SK-N-SH (cell line): ENCODE data around the gene ANKRD37. TPM values are rescaled to one million over a fixed set of nuclear protein-coding genes. Genes with fewer than 3 reads are reported as not detected.

Source experiments
- CTCF ChIA-PET: fragments of 300-600, 350-600 bp; formaldehyde crosslinking; extraction: SDS; loops from one replicate; lab custom pipeline; 2021; lab: Yijun Ruan, JAX
- POLR2A ChIA-PET: fragments of 350-600 bp; sonication (Branson Sonifier 250); formaldehyde crosslinking; extraction: SDS; loops from one replicate; lab custom pipeline; 2020; ENCODE audit warnings: antibody characterized with exemption, inconsistent platforms; lab: Yijun Ruan, JAX
- DNase-seq: peaks from one replicate; pipeline ENCODE4 v3.0.0; 2012
- H2AFZ ChIP-seq: fragments of 200-600 bp; sonication (generic); 2 replicates; pipeline ENCODE4 v1.8.1; 2016; ENCODE audit warnings: antibody characterized with exemption, mild to moderate bottlenecking, low read depth
- H3F3A ChIP-seq: fragments of 200-600 bp; sonication (generic); replicated peaks from 2 replicates; pipeline ENCODE3; 2016; ENCODE audit warnings: antibody characterized with exemption, mild to moderate bottlenecking; ENCODE audit not compliant: insufficient read depth
- H3K27ac ChIP-seq, 2 experiments: fragments of 200-500 bp in 1 of 2; fragments of 200-600 bp in 1 of 2; sonication (Bioruptor generic) in 1 of 2; sonication (generic), shearing (Covaris generic) in 1 of 2; 2 replicates each; pipeline versions ENCODE4 v1.5.1 to v1.6.1; 2014 to 2016; ENCODE audit warnings: low read depth in 2 of 2, inconsistent platforms in 1 of 2, low read length in 1 of 2, mild to moderate bottlenecking in 1 of 2, mixed read lengths in 1 of 2
- H3K27me3 ChIP-seq: fragments of 200-600 bp; sonication (generic), shearing (Covaris generic); 2 replicates; pipeline ENCODE4 v1.6.1; 2016; ENCODE audit warnings: mixed run types; ENCODE audit not compliant: insufficient read depth
- H3K36me3 ChIP-seq, 2 experiments: fragments of 200-500 bp in 1 of 2; fragments of 200-600 bp in 1 of 2; sonication (Bioruptor generic) in 1 of 2; sonication (generic) in 1 of 2; replicated peaks in 1 of 2; 2 replicates each; pipeline versions ENCODE3 to v1.5.1; 2014 to 2016; ENCODE audit warnings: low read length in 1 of 2, mild to moderate bottlenecking in 1 of 2; ENCODE audit not compliant: insufficient read depth in 2 of 2, control insufficient read depth in 1 of 2
- H3K4me1 ChIP-seq, 2 experiments: fragments of 200-500 bp in 1 of 2; fragments of 200-600 bp in 1 of 2; sonication (Bioruptor generic) in 1 of 2; sonication (generic), shearing (Covaris generic) in 1 of 2; 2 replicates each; pipeline versions ENCODE4 v1.5.1 to v1.6.1; 2014 to 2016; ENCODE audit warnings: low read depth in 1 of 2, low read length in 1 of 2, mixed run types in 1 of 2; ENCODE audit not compliant: insufficient read depth in 2 of 2, control insufficient read depth in 1 of 2
- H3K4me2 ChIP-seq: fragments of 200-600 bp; sonication (generic), shearing (Covaris generic); 2 replicates; pipeline ENCODE4 v1.6.1; 2017; ENCODE audit warnings: mixed run types
- H3K4me3 ChIP-seq, 2 experiments: fragments of 200-500 bp in 1 of 2; fragments of 200-600 bp in 1 of 2; sonication (Bioruptor generic) in 1 of 2; sonication (generic), shearing (Covaris generic) in 1 of 2; 2 replicates each; pipeline versions ENCODE4 v1.5.1 to v1.8.1; 2014 to 2016; ENCODE audit warnings: low read depth in 2 of 2, inconsistent platforms in 1 of 2, low read length in 1 of 2, mild to moderate bottlenecking in 1 of 2, mixed read lengths in 1 of 2, moderate library complexity in 1 of 2
- H3K79me2 ChIP-seq: fragments of 200-600 bp; sonication (generic); 2 replicates; pipeline ENCODE4 v1.8.1; 2017; ENCODE audit warnings: mild to moderate bottlenecking; ENCODE audit not compliant: insufficient read depth
- H3K9ac ChIP-seq: fragments of 200-600 bp; sonication (generic); 2 replicates; pipeline ENCODE4 v1.6.1; 2017; ENCODE audit warnings: mixed run types
- H3K9me2 ChIP-seq: fragments of 200-600 bp; sonication (generic); 2 replicates; pipeline ENCODE4 v1.6.1; 2017; ENCODE audit warnings: mixed run types
- H3K9me3 ChIP-seq: fragments of 200-600 bp; sonication (generic); 2 replicates; pipeline ENCODE4 v1.6.1; 2017; ENCODE audit warnings: mixed run types, mild to moderate bottlenecking, moderate library complexity
- H4K20me1 ChIP-seq: fragments of 200-600 bp; sonication (generic); 2 replicates; pipeline ENCODE4 v1.6.1; 2017; ENCODE audit warnings: mild to moderate bottlenecking, mixed run types; ENCODE audit not compliant: insufficient read depth
- CHD2 ChIP-seq: fragments of 150-350 bp; IDR thresholded peaks from 2 replicates; pipeline ENCODE4 v1.6.1; 2018; ENCODE audit warnings: low read length; ENCODE audit not compliant: partially characterized antibody
- GATA2 ChIP-seq: sonication (generic); formaldehyde crosslinking; IDR thresholded peaks from 2 replicates; pipeline ENCODE4 v1.5.0; 2020; ENCODE audit warnings: mild to moderate bottlenecking, missing genetic modification reagents
- NFIC ChIP-seq: IDR thresholded peaks from 2 replicates; pipeline ENCODE4 v1.4.0; 2012; ENCODE audit warnings: borderline replicate concordance
- NRF1 ChIP-seq: IDR thresholded peaks from 2 replicates; pipeline ENCODE4 v1.6.1; 2012; ENCODE audit warnings: low read depth, mild to moderate bottlenecking, low read length
- POLR2AphosphoS5 ChIP-seq: IDR thresholded peaks from 2 replicates; pipeline ENCODE4 v1.6.1; 2012; ENCODE audit warnings: low read depth, low read length
- RAD21 ChIP-seq: IDR thresholded peaks from 2 replicates; pipeline ENCODE4 v1.6.1; 2012; ENCODE audit warnings: mild to moderate bottlenecking, low read length
- RFX5 ChIP-seq: IDR thresholded peaks from 2 replicates; pipeline ENCODE4 v1.6.1; 2012; ENCODE audit warnings: mild to moderate bottlenecking, improper control_type of control experiment, low read length
- TAF1 ChIP-seq: IDR thresholded peaks from 2 replicates; pipeline ENCODE4 v1.6.1; 2012; ENCODE audit warnings: low read depth, mild to moderate bottlenecking, low read length, moderate library complexity, borderline replicate concordance
- WGBS: methylation state at CpG from one replicate; pipeline ENCODE4 v1.1.6; 2017; ENCODE audit warnings: low lambda C conversion rate; 5-methylcytosine and 5-hydroxymethylcytosine counted together
- polyA plus RNA-seq, 3 experiments: library from polyadenylated mRNA; depleted of rRNA; stranded (reverse); fragments of >200 nt; gene quantifications; 2 replicates each; pipeline ENCODE4 v1.2.3, GENCODE V29; 2012
- TF ChIP-seq, protein P1 (sequence below): fragments of 150-350 bp; IDR thresholded peaks from 2 replicates; pipeline ENCODE4 v1.6.1; 2016; ENCODE audit warnings: mild to moderate bottlenecking, low read depth, low read length
- TF ChIP-seq, protein P2 (sequence below): IDR thresholded peaks from 2 replicates; pipeline ENCODE4; 2012
- TF ChIP-seq, protein P3 (sequence below): IDR thresholded peaks from 2 replicates; pipeline ENCODE4 v1.4.0; 2012; ENCODE audit warnings: low read depth, borderline replicate concordance
- TF ChIP-seq, protein P4 (sequence below): fragments of 200-600 bp; sonication (generic); IDR thresholded peaks from 2 replicates; pipeline ENCODE4 v1.6.1; 2017; ENCODE audit warnings: antibody characterized with exemption, mild to moderate bottlenecking, moderate library complexity
- TF ChIP-seq, protein P5 (sequence below): IDR thresholded peaks from 2 replicates; pipeline ENCODE4 v1.4.0; 2012; ENCODE audit warnings: low read depth
- TF ChIP-seq, protein P6 (sequence below): IDR thresholded peaks from 2 replicates; pipeline ENCODE4 v1.6.1; 2012; ENCODE audit warnings: mild to moderate bottlenecking, low read depth, low read length, moderate library complexity

ANKRD37 gene
- polyA plus RNA-seq, 1 of the 3 experiments (the other 2 are of a cell fraction), result 10.1 TPM

DNA sequence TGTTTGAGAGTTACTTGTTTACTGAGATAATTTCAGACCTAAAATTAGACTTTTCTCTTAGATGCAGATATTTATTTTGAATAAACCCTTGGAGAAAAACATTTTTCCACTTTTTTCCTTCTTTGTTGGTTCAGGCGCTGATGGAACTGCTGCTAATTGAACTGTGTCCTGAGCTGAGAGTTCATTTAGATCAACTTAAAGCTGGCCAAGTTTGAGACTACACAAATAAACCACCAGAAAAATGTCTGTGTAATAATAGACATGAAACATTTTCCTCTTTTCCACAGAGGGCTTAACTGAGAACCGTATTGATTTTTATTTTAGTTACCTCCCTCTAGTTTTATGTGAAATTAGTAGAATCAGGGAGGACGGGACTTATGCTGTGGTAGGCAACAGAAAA lies 33.4 kb upstream of the ANKRD37 start:
- no peaks in the 10 kb centered on the region for H3K9me3 ChIP-seq
- no peak overlapping the region for H3K4me3 ChIP-seq
- H3K27me3 ChIP-seq, result no peaks in the 10 kb centered on the region
- TF ChIP-seq, protein P1, sequence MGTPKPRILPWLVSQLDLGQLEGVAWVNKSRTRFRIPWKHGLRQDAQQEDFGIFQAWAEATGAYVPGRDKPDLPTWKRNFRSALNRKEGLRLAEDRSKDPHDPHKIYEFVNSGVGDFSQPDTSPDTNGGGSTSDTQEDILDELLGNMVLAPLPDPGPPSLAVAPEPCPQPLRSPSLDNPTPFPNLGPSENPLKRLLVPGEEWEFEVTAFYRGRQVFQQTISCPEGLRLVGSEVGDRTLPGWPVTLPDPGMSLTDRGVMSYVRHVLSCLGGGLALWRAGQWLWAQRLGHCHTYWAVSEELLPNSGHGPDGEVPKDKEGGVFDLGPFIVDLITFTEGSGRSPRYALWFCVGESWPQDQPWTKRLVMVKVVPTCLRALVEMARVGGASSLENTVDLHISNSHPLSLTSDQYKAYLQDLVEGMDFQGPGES, result no peak
- TF ChIP-seq, protein P2, sequence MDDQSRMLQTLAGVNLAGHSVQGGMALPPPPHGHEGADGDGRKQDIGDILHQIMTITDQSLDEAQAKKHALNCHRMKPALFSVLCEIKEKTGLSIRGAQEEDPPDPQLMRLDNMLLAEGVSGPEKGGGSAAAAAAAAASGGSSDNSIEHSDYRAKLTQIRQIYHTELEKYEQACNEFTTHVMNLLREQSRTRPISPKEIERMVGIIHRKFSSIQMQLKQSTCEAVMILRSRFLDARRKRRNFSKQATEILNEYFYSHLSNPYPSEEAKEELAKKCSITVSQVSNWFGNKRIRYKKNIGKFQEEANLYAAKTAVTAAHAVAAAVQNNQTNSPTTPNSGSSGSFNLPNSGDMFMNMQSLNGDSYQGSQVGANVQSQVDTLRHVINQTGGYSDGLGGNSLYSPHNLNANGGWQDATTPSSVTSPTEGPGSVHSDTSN, result no peak
- TF ChIP-seq RAD21, result no peak
- TF ChIP-seq RFX5, result no peak
- TF ChIP-seq, protein P3, sequence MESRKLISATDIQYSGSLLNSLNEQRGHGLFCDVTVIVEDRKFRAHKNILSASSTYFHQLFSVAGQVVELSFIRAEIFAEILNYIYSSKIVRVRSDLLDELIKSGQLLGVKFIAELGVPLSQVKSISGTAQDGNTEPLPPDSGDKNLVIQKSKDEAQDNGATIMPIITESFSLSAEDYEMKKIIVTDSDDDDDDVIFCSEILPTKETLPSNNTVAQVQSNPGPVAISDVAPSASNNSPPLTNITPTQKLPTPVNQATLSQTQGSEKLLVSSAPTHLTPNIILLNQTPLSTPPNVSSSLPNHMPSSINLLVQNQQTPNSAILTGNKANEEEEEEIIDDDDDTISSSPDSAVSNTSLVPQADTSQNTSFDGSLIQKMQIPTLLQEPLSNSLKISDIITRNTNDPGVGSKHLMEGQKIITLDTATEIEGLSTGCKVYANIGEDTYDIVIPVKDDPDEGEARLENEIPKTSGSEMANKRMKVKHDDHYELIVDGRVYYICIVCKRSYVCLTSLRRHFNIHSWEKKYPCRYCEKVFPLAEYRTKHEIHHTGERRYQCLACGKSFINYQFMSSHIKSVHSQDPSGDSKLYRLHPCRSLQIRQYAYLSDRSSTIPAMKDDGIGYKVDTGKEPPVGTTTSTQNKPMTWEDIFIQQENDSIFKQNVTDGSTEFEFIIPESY, result no peak
- no peak for TF ChIP-seq POLR2AphosphoS5
- TF ChIP-seq NRF1, result no peak
- TF ChIP-seq, all 33 proteins: peak for 0
- Histone ChIP-seq H3K9me2 (no peaks in the 10 kb centered on the region), H3K4me1 (peaks cover 6 to 15% of the 10 kb centered on the region in 2 experiments), H3K36me3 (peaks cover 8 to 52% of the 10 kb centered on the region in 2 experiments), H4K20me1 (no peaks in the 10 kb centered on the region), H3K4me2 (no peak overlapping the region), H3F3A (peaks cover 22% of the 10 kb centered on the region), H3K79me2 (peaks cover 3% of the 10 kb centered on the region; the same call in 1 of the 2 replicates), H3K27ac (no peak overlapping the region), H2AFZ (no peak overlapping the region), H3K9ac (no peak overlapping the region)
- no peak for DNase-seq
- POLR2A ChIA-PET, result no interaction called here
- 97% methylated on average over 3 of the region's 3 CpGs for WGBS
- CTCF ChIA-PET, result no interaction called here

DNA sequence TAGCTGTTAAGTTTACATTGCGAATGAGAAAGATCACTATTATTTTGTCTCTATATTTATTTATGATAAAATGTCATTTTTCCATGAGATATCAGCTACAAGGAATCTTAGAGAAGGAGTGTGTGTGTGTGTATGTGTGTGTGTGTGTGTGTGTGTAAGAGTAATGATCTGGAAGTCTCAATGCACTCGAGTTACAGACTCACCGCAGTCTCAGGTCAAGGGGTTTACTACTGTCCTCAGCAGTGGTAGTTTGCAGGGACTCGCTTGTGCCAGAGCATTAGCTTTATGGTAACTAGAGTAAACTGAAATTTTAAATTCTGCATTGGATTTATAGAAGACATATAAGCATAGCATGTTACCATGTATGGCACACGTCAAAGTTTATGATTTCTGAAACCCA lies 31.8 kb upstream of the ANKRD37 start:
- CTCF ChIA-PET, result interaction anchor here (0.7 kb wide), 1 partner anchor 12 kb away, joined by 3 read pairs; no protein-coding TSS in a partner anchor
- no peaks in the 10 kb centered on the region for H3K9me2 ChIP-seq
- H3K9ac ChIP-seq, result no peak overlapping the region
- WGBS, result 91% methylated on average over 5 of the region's 5 CpGs
- peaks cover 3% of the 10 kb centered on the region; the same call in 1 of the 2 replicates for H3K79me2 ChIP-seq
- H3K9me3 ChIP-seq, result no peaks in the 10 kb centered on the region
- H3K27ac ChIP-seq, result no peak overlapping the region
- H3F3A ChIP-seq, result peaks cover 7% of the 10 kb centered on the region
- no peak overlapping the region for H3K4me3 ChIP-seq
- H2AFZ ChIP-seq, result no peak overlapping the region
- no peaks in the 10 kb centered on the region for H3K27me3 ChIP-seq
- H3K4me2 ChIP-seq, result no peak overlapping the region
- POLR2A ChIA-PET, result no interaction called here
- DNase-seq, result no peak
- peaks cover under 1 to 4% of the 10 kb centered on the region in 2 experiments; a peak in 2 of 4 replicates for H3K4me1 ChIP-seq
- peaks cover 8 to 55% of the 10 kb centered on the region in 2 experiments for H3K36me3 ChIP-seq
- H4K20me1 ChIP-seq, result no peaks in the 10 kb centered on the region
- TF ChIP-seq, protein P4, sequence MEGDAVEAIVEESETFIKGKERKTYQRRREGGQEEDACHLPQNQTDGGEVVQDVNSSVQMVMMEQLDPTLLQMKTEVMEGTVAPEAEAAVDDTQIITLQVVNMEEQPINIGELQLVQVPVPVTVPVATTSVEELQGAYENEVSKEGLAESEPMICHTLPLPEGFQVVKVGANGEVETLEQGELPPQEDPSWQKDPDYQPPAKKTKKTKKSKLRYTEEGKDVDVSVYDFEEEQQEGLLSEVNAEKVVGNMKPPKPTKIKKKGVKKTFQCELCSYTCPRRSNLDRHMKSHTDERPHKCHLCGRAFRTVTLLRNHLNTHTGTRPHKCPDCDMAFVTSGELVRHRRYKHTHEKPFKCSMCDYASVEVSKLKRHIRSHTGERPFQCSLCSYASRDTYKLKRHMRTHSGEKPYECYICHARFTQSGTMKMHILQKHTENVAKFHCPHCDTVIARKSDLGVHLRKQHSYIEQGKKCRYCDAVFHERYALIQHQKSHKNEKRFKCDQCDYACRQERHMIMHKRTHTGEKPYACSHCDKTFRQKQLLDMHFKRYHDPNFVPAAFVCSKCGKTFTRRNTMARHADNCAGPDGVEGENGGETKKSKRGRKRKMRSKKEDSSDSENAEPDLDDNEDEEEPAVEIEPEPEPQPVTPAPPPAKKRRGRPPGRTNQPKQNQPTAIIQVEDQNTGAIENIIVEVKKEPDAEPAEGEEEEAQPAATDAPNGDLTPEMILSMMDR, result no peak
- no peak for TF ChIP-seq GATA2 (CRISPR knock-in tag)
- TF ChIP-seq TAF1, result no peak
- TF ChIP-seq, protein P3, result no peak
- TF ChIP-seq CHD2, result no peak
- TF ChIP-seq, protein P5, sequence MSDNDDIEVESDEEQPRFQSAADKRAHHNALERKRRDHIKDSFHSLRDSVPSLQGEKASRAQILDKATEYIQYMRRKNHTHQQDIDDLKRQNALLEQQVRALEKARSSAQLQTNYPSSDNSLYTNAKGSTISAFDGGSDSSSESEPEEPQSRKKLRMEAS, result no peak
- TF ChIP-seq NFIC, result no peak
- TF ChIP-seq, protein P6, sequence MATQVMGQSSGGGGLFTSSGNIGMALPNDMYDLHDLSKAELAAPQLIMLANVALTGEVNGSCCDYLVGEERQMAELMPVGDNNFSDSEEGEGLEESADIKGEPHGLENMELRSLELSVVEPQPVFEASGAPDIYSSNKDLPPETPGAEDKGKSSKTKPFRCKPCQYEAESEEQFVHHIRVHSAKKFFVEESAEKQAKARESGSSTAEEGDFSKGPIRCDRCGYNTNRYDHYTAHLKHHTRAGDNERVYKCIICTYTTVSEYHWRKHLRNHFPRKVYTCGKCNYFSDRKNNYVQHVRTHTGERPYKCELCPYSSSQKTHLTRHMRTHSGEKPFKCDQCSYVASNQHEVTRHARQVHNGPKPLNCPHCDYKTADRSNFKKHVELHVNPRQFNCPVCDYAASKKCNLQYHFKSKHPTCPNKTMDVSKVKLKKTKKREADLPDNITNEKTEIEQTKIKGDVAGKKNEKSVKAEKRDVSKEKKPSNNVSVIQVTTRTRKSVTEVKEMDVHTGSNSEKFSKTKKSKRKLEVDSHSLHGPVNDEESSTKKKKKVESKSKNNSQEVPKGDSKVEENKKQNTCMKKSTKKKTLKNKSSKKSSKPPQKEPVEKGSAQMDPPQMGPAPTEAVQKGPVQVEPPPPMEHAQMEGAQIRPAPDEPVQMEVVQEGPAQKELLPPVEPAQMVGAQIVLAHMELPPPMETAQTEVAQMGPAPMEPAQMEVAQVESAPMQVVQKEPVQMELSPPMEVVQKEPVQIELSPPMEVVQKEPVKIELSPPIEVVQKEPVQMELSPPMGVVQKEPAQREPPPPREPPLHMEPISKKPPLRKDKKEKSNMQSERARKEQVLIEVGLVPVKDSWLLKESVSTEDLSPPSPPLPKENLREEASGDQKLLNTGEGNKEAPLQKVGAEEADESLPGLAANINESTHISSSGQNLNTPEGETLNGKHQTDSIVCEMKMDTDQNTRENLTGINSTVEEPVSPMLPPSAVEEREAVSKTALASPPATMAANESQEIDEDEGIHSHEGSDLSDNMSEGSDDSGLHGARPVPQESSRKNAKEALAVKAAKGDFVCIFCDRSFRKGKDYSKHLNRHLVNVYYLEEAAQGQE, result no peak
